ENCODE results near the gene HERPUD1. TPM values are rescaled to one million over a fixed set of nuclear protein-coding genes. Genes with fewer than 3 reads are reported as not detected.

HERPUD1 gene
- total RNA-seq, 1 experiment from 2014 or later, result 30.8 TPM

- ChIA-PET POLR2A (no interaction called here), CTCF (interaction anchor here (1.9 kb wide), 1 partner anchor 61 kb away, joined by 6 read pairs; no protein-coding TSS in a partner anchor)
- TF ChIP-seq IRF2 (CRISPR knock-in tag; IDR thresholded peaks at IDR 0.05; ENCODE audit: borderline replicate concordance, low read depth) (no peak), RORB (CRISPR knock-in tag; IDR thresholded peaks at IDR 0.05) (no peak), PREB (CRISPR knock-in tag; IDR thresholded peaks at IDR 0.05; ENCODE audit: borderline replicate concordance) (no peak), SOX15 (CRISPR knock-in tag; IDR thresholded peaks at IDR 0.05) (no peak), ZNF317 (CRISPR knock-in tag; IDR thresholded peaks at IDR 0.05; ENCODE audit: borderline replicate concordance, low read depth) (no peak), FOXP4 (CRISPR knock-in tag; IDR thresholded peaks at IDR 0.05) (no peak), ZNF416 (CRISPR knock-in tag; IDR thresholded peaks at IDR 0.05) (no peak), HMGXB4 (CRISPR knock-in tag; IDR thresholded peaks at IDR 0.05) (no peak), ZNF232 (CRISPR knock-in tag; IDR thresholded peaks at IDR 0.05) (no peak), ZMAT4 (CRISPR knock-in tag; IDR thresholded peaks at IDR 0.05) (no peak), TP53 (CRISPR knock-in tag; IDR thresholded peaks at IDR 0.05) (no peak), ZNF532 (CRISPR knock-in tag; IDR thresholded peaks at IDR 0.05; ENCODE audit: borderline replicate concordance) (no peak), USF1 (CRISPR knock-in tag; IDR thresholded peaks at IDR 0.05) (no peak), ETV6 (CRISPR knock-in tag; IDR thresholded peaks at IDR 0.05) (no peak), E2F1 (CRISPR knock-in tag; IDR thresholded peaks at IDR 0.05) (no peak), EMX1 (CRISPR knock-in tag; IDR thresholded peaks at IDR 0.05) (no peak), ZNF512 (CRISPR knock-in tag; IDR thresholded peaks at IDR 0.05; ENCODE audit: borderline replicate concordance) (no peak), CBFB (CRISPR knock-in tag; IDR thresholded peaks at IDR 0.05; ENCODE audit: low read depth) (no peak), JUN (CRISPR knock-in tag; IDR thresholded peaks at IDR 0.05) (no peak)
- no peak overlapping the region for H3K27ac Mint-ChIP-seq
- ATAC-seq (no peak), DNase-seq (ENCODE audit: low spot score) (no peak)
- no peaks in the 10 kb centered on the region for H3K36me3 Mint-ChIP-seq
- no peaks in the 10 kb centered on the region for H3K9me3 Mint-ChIP-seq
- peaks cover 25% of the 10 kb centered on the region for H3K27me3 Mint-ChIP-seq (ENCODE audit: low read depth)
- peaks cover 21% of the 10 kb centered on the region for H3K4me1 Mint-ChIP-seq
- H3K4me3 Mint-ChIP-seq, result no peak overlapping the region
Observed at GRCh38 chr16:56984639-56985038, 52.7 kb downstream of the HERPUD1 start.

All from WTC11 (cell line).